NCI-H2227 (cell line): ENCODE data around the gene WLS.
"Not testable (repeated sequence)": the region's sequence is repeated elsewhere in the genome, so short reads cannot be mapped to it uniquely, and the experiment has no call there.

Experiments
- DNase-seq: peaks from one replicate; lab custom pipeline; 2025; ENCODE audit not compliant: unreplicated experiment; lab: John Stamatoyannopoulos, UW

The WLS gene

DNA sequence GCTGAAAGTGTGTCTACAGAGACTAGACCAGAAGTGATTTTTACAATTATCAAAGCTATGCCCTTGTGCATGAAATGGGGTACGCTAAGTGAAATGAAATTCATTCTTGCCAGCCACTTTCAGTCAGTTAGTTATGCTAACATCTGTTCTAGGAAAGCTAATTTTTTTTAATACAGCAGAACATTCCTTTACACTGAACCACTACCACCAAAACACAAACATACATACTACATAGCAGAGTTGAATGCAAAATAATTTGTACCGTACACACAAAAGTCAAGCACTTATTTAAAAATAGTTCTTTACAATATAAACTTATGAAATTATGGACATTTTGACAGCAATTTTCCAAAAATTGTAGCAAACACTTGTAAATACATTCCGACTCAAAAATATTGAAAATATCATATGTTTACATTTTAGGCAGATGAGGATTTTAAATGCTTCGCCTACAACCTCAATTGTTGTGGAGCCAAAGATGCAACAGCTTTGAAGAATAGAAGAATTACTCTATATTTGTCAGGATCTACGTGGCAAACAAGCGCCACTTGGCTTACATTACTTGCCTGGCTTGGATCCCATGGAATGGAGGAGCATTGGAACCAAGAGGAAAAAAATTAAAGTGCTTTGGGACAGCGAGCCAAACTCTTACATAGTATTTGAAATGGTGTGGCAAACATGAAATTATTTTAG, 30.6 kb downstream of the WLS start:
- DNase-seq, result no peak

DNA sequence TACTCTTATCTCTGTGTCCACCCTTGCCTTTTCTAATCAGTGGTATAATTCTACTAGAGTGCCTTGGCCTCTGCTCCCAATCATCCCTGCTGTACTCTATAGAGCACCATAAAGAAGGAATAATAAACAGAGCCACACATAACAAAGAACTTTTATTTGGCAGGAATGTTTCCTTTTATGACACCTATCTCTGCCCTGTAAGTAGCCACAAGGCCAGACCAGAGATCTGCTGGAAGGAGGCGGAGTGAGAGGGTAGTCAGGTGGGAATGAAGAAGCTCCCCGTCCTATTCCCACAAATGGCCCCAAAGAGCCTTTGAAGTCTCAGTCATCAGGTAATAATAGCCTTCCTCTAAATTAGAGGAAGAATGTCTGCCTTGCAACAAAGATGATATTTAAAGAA, 32.7 kb downstream of the WLS start:
- DNase-seq, result no peak

DNA sequence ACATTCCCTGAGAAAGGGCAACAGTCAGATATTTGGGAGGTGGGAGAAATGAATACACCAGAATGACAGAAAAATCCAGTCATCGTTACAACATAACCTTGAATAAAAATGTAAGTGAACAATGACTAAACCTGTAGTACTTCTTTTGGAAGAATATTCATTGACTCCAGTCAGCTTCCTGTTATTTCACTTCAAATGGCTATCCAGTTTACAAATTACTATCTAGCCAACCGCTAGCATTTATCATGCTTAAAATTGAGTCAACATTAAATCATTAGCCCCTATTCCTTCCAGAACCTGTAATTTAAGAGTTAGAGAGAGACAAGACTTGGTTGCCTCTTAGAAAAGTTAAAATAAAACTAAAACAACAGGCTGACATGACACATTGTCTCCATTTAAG, 33.6 kb downstream of the WLS start:
- no peak for DNase-seq

DNA sequence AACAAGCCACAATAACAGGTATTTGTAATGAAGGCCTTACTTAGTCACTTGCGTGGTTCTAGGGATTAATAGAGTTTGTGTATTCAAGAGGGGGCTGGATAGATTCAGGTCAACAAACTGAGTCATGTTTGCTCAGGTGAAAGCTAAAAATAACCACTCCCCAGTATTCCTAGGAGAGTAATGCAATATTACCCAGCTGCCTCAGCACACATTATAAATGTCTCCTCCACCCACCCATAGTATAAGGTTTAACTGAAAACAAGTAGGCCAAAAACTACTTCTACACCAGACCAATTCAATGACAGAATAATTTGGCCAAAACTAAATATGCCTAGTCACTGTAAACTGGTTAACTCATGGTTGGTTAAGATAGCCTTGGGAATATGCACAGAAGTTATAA, 34.4 kb downstream of the WLS start:
- no peak for DNase-seq

DNA sequence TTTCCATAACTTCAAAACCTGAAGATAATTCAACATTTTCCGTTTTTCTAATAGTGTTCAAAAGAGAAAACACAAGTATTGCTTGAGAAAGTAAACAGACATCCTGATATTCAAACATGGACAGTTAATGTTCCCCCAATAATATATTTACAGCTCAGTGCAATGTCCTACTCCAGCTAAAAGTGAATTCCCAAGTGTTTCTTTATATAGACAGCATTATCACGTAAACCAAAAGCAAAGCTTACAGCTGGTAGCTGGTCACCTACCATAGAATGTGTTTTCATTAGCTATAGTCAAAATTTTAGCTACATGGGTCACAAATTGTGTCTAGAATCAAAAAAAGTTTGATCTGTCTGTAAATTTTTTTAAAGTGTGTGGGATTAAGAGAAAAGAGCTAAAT, 34.9 kb downstream of the WLS start:
- no peak for DNase-seq

DNA sequence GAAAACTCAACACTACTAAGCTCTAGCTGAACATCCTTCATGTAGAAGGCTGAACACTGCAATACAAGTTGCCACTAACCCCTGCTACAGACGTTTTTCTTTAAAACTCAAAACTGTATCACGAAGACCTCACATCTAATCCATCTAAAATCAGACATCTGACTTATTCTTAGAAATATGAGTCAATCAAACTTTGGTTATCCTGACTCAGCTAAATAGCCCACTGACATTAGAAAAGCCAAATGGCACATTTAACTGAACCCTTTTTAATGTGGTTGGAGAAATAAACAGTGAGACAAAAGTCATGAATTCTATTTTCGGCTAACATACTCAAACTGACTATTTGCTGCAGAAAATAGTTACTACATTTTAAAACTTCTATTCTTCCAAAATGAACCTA, 35.6 kb downstream of the WLS start:
- DNase-seq, result no peak

DNA sequence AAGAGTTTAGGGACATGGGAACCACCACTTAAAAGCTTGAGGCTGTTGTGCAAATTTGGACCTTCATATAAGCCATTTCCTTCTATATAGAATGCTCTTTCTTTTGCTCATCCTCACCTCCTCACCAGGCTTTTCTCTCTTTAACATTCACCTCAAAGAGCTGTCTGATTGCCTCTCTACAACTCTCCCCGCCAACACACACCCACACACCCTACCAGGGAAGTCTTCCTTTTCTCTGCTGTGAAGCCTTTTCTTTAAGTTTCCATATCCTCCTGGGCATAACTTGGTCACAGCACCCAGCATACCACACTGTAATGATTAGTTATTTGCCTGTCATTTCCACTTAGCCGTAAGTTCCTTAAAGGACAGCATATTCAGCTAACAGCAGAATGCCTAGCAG, 40.6 kb downstream of the WLS start:
- no peak for DNase-seq

DNA sequence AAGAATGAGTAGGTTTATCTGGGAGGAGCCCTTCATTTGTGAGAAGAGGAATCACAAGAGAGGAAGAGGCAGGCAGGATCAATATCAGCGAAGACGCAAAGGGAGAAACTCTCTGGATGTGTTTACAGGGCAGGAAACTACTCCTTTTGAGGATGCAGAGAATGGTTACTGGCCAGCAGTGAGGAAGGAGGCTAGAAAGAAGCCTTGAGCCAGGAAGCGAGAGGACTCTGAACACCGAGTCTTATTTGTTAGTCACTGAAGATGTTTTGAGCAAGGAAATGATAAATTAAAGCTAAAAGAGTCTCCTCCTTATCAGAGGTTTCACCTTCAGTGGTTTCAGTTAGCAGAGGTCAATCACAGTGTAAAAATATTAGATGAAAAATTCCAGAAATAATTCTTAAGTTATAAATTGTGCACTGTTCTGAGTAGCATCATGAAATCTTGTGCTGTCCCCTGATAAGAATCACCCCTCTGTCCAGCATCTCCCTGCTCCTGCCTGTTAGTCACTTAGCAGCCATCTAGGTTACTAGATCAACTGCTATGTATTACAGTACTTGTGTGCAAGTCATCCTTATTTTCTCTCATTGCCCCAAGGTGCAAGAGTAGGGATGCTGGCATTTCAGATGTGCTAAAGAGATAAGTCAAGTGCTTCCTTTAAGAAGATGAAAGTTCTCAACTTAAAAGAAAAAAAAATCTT, 43.5 kb downstream of the WLS start:
- no peak for DNase-seq

DNA sequence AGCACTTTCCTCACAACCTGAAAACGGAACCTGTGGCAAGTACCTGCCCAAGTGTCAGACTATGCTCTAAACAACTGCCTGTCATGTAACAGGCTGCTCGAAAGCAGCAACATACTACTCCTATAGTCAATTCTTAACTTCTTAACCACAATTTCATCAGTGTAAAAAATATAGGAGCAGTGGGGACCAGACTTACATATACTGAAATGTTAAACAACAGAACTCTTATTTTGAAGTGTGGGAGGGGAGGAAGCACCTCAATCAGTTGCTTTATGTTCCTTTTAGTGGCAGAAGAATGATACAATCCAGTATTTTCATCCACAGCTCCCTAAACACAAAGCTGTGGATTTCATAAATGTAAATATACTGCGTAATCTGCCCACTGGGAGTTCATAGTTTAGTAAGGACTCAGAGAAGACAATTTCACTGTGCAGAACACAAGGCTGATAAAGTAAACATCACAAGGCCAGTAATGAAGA, 44.2 kb downstream of the WLS start:
- no peak for DNase-seq

DNA sequence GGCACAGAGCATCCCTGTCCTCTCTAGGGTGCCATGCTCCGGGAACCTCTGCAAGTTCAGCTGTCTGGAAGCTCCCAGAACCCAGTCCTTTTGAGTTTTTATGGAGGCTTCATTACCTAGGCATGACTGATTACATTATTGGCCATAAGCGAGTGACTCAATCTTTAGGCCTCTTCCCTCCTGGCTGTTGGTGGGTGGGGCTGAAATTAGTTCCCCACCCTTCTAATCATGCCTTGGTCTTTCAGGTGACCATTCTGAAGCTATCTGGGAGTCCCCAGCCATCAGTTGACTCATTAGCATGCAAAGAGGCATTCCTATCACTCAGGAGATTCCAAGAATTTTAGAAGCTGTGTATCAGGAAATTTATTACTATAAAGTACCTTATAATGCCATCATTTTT, 46.6 kb downstream of the WLS start:
- DNase-seq, result no peak

DNA sequence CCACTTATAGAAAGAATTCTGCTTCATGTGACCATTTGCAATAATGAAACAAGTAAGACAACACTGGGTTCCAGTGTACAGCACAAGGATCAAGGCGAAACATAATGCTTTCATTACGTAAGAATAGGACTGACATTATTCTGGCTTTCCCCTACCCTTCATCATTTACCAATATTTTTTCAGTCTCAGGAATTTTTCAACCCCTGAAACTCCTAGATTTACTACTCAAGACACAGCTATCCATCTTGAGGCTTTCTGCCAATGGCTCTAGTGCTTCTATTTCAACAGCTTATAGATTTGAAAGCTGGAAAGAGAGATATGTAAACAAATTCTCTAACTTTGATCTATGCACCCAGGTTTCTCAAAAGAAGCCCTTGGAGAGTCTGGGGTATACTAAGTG, 48.4 kb downstream of the WLS start:
- DNase-seq, result no peak

DNA sequence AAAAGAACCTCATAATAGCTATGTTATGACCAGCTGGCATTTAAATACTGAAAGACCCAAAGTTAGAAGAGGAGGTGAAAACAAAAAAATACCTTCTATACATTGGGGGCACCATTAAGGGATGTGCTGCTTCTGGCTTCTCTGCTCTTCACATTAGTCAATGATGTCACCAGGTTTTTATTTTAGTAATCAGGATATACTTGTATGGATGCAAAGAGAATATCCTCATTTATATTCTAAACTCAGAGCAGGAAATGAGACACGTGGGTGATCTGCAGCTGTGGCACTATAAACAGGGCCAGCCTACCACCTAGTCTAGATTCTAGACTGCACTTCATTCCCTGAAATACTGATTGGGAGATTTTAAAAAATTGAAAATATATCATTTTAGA, 51.2 kb downstream of the WLS start:
- no peak for DNase-seq

DNA sequence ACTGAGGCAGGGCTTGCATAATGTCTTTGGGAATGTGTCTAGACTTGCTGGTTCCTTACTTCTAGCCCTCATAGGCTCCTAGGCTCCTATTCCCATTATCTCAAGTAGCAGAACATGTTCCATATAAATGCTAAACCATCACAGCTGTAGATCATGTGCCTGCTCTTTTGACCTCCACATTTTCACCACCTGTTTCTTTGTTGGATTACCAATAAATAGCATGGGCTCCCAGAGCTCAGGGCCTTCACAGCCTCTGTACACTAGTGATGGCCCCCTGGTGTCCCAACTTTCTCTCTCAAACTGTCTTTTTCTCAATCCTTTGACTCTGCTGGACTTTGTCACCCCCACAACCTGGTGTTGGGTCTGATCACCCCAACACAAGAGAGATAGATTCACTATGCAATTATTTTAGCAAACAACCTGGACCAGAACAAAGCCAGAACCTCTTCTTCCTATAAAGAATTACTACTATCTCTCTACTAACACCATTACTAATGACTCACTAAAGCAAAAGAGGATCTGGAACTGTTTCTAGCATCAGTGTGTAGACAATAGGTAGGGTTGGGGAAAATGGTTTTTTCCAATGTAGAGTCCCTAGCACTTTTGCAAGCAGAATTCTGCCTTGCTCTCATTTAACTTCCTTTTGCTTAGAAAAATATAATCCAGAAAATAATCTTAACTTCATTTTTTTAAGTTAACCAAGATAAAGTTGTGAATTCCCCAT, 51.7 kb downstream of the WLS start:
- no peak for DNase-seq

DNA sequence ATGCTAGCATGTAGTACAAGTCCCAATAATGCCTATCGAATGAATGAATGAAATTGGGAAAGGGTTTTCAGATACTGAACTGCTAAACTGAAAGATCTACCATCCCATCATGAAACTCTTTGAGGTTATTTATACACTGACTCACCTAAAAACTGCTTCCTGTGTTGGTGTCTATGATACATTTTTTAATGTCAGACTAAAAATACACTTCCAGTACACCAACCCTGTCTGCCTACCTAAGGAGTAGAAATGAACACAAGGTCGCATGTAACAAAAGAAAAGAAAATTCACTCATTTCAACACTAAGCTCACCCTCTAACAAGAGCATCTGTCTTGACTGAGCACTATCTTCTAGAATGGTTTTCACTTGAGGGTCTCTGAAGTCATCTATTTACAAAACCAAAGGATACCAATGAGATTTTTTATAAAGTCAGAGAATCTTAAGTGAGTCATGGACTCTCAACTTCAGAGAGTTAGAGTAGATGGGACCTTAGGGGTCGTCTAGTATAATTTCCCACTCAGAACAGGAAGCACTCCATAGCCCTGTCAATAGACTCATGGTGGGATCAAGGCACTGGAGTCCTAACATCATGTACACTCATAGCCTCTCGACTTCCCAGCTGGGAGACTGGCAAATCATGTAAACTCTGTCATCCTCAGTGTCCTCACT, 53.4 kb downstream of the WLS start:
- DNase-seq, result no peak

DNA sequence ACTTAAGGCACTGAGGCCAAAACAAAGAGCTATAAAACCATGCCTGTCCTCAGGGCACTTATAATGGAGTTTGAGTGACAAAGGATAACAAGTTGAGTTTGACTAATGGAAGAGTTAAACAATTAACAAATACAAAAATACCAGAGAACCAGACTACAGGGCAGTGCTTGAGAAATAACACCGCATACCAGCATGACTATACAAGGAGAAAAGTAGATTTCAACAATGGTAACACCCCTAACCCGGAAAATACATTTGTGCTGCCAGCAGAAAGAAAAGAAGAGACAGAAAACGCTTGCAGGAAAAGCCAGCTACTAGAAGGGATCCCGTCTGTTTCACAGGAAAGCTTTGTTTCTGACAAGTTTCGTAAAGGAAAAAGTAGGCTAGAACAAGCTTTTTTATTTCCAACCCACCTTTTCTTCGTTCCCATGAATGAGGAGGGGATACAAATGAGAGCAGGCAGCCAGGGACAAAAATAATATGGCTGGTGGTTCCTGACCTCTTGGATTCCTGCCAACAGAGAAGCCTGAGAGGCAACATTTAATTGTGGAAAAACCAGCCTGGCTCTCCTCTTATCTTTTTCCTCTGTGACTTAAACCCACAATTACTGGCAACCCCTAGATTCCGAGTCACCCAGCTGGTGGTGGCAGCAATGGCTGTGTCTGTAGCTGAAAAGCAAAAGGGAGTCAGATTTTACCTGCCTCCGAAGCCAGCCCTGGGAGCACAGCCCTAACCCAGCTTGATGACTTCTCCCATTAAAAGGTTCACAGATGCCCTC, 56.5 kb downstream of the WLS start:
- DNase-seq, result peak; percentile 94

DNA sequence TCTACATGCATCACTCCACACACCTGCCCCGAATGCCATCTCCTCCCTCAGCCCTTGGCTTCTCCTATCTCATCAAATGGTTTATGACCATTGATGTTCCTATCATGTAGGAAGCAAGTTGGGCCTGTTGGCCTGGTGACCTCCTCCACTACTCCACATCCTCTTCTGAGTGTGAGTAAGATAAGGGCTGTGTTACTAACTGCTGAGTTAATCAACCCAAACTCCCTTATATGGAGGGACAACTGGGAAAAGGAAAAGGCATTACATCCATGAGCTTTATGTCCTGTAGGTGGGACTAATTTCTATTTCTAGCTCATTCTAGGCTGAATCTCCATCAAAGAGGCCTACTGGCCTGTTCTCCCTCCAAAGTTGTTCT, 57.6 kb downstream of the WLS start:
- no peak for DNase-seq

DNA sequence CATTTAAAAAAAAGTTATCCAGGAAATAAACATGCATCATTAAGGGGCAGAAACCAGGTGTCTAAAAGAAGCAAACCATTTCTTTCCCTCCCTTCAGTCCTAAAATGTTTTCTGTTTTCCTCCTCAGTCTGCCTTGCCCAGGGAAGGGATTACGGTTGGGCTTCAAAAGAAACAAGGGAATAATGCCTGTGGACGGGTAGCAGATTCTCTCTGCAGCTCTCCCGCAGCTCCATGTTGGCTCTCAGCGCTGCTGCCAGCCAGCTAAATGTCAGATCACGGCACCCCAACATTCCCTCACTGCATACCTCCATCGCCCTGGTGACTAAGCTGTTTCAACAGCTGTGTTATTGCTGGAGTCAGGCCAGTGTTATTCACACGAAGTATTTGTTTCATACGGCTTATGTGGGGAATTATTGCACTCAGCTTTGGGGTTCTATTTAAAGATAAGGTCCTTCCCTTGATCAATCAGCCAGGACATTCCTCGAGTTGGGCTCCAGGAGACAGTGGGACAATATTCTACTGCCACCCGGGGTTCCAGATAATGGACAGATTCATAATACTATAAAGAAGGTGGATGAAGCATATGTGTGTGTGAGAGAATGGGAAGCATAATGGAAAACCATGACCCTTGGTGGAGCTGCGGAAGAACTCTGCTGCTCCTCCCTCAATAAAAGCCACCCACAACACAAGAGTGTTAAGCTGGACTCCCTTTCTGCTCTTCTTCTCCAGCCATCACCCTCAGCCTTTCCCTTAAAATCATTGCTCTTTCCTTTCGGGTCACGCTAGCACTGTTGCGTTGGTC, 58.2 kb downstream of the WLS start:
- no peak for DNase-seq

DNA sequence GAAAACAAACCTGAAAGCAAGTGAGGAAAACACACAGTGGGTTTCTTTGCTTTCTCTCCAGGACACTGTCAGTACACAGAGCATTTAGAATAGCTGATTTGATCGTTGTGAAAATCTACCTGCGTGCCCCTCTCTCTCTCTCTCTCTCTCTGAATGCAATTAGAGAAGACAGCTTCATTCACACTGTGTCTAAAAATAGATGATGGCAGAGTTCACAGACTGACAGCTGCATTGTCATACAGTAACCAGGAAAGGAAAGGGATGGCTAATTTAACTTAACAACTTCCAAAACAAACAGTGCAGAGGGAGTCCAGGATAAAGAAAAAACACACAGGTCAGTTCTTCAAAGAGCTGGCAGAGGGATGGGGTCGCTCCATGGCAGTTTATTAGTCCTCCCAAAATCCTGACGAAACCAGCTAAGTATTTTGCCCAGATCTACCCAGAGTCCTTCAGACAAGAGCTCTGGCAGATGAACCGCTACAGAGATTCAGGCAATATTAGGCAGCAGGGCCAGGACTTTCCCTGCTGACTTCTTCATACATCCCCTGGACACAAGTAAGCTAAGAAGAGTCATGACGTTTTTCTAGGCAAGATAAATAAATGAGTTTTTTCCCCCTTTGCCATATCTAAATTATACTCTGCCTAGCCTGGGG, 58.9 kb downstream of the WLS start:
- no peak for DNase-seq

DNA sequence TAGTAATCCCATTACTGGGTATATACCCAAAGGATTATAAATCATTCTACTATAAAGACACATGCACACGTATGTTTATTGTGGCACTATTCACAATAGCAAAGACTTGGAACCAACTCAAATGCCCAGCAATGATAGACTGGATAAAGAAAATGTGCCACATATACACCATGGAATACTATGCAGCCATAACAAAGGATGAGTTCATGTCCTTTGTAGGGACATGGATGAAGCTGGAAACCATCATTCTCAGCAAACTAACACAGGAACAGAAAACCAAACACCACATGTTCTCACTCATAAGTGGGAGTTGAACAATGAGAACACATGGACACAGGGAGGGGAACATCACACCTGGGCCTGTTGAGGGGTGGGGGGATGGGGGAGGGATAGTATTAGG, 60.5 kb downstream of the WLS start:
- DNase-seq, result not testable (repeated sequence)
